Epithelial cell of esophagus (primary cell): Measurements from ENCODE around the gene CARTPT.

Source experiments
- DNase-seq: peaks from one replicate; pipeline ENCODE4 v3.0.0; 2010; ENCODE audit warnings: low read depth
- H3K4me3 ChIP-seq: 2 replicates; pipeline ENCODE4 v1.5.1; 2011; ENCODE audit warnings: mild to moderate bottlenecking, low read length, control low read depth
- TF ChIP-seq, protein P1 (sequence below): IDR thresholded peaks from 2 replicates; pipeline ENCODE4 v1.5.1; 2011; ENCODE audit warnings: low read depth, mild to moderate bottlenecking, low read length, control low read depth, inconsistent platforms; ENCODE audit not compliant: insufficient read depth; ENCODE audit errors: missing control alignments

The CARTPT gene

GRCh38 chr5:71719063-71719964 is at the start of gene CARTPT:
CARTPT (plus strand) TSS chr5:71719275; CDS start chr5:71719294, 19 bp downstream.
- peak; percentile 20 for DNase-seq
- TF ChIP-seq, protein P1, sequence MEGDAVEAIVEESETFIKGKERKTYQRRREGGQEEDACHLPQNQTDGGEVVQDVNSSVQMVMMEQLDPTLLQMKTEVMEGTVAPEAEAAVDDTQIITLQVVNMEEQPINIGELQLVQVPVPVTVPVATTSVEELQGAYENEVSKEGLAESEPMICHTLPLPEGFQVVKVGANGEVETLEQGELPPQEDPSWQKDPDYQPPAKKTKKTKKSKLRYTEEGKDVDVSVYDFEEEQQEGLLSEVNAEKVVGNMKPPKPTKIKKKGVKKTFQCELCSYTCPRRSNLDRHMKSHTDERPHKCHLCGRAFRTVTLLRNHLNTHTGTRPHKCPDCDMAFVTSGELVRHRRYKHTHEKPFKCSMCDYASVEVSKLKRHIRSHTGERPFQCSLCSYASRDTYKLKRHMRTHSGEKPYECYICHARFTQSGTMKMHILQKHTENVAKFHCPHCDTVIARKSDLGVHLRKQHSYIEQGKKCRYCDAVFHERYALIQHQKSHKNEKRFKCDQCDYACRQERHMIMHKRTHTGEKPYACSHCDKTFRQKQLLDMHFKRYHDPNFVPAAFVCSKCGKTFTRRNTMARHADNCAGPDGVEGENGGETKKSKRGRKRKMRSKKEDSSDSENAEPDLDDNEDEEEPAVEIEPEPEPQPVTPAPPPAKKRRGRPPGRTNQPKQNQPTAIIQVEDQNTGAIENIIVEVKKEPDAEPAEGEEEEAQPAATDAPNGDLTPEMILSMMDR: no peak
- H3K4me3 ChIP-seq: no peak within 1 kb of the TSS

- TF ChIP-seq, protein P1: no peak
- H3K4me3 ChIP-seq: no peak overlapping the region
- no peak for DNase-seq
Measured at GRCh38 chr5:71677977-71678376, 41.1 kb upstream of the CARTPT start.

- TF ChIP-seq, protein P1: no peak
- no peak overlapping the region for H3K4me3 ChIP-seq
- DNase-seq: no peak
Measured at GRCh38 chr5:71679714-71680113, 39.4 kb upstream of the CARTPT start.

GRCh38 chr5:71680510-71680909 is 38.6 kb upstream of the CARTPT start:
- no peak overlapping the region for H3K4me3 ChIP-seq
- TF ChIP-seq, protein P1: no peak
- no peak for DNase-seq

DNA sequence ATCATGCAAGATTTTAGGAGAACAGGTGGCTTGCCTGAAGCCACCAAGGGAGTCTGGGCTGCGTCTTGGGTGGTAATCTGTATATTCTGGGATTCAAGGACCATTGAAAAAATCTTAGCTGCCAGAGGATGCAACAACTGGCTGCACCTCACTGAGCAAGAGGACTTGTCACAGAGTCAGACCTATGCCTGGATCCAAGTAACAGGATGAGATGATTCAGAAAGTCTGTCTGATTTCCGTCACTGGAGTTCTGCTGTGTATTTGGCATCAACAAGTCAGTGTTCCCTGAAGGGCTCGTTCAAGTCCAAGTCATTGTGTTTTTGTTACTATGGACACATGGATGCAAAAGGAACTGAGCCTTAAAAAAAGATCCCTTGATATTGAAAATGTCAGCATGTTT is 37.8 kb upstream of the CARTPT start:
- TF ChIP-seq, protein P1: no peak
- no peak overlapping the region for H3K4me3 ChIP-seq
- peak; percentile 24 for DNase-seq

DNA sequence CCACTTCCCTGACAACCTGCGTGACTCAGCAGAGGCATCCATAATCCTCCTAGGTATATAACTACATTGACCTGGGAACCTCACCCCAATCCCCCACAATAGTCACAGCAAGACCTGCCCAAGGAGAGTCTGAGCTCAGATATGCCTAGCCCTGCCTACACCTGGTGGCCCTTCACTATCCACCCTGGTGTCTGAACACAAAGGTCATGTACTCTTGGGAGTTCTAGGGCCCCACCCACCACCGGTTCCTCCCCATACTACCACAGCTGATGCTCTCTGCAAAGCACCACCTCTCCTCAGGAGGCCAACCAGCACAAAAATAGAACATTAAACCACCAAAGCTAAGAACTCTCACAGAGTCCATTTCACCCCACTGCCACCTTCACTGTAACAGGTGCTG is 34.8 kb upstream of the CARTPT start:
- DNase-seq: no peak
- no peak overlapping the region for H3K4me3 ChIP-seq
- TF ChIP-seq, protein P1: no peak
